ENCODE data around the gene DCC.
A peak's percentile ranks its signal among the peaks of the same experiment; 100 is the strongest.

Gene DCC

DNA sequence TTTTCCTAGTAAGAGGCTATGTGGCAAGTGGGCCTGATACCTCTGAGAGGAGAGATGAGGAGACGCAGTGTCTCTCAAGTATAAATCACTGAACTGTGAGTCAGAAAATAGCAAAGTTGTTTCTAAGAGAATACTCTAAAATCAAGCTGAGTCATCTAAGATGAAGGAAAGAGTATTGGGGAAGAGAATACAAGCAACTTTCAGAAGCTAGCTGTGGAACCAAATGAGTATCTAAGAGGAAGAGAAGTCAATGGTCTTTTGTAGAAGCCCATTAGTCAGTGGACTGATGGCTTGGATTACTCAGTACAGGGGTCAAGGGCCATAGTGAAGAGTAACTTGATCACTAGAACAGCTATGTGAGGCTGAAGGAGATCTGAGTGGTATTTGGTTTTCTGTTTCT, 2.7 kb upstream of the DCC start:
- H3K4me3 ChIP-seq (ENCODE audit: low read depth, low read length): no peak overlapping the region
- DNase-seq (ENCODE audit: low read depth, low spot score): no peak
- ChIA-PET POLR2A (no interaction called here), CTCF (interaction anchor here (12.2 kb wide), 1 partner anchor 334 kb away, joined by 174 read pairs; no protein-coding TSS in a partner anchor)
- TF ChIP-seq, protein P1, sequence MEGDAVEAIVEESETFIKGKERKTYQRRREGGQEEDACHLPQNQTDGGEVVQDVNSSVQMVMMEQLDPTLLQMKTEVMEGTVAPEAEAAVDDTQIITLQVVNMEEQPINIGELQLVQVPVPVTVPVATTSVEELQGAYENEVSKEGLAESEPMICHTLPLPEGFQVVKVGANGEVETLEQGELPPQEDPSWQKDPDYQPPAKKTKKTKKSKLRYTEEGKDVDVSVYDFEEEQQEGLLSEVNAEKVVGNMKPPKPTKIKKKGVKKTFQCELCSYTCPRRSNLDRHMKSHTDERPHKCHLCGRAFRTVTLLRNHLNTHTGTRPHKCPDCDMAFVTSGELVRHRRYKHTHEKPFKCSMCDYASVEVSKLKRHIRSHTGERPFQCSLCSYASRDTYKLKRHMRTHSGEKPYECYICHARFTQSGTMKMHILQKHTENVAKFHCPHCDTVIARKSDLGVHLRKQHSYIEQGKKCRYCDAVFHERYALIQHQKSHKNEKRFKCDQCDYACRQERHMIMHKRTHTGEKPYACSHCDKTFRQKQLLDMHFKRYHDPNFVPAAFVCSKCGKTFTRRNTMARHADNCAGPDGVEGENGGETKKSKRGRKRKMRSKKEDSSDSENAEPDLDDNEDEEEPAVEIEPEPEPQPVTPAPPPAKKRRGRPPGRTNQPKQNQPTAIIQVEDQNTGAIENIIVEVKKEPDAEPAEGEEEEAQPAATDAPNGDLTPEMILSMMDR (IDR thresholded peaks at IDR 0.05; ENCODE audit: insufficient read depth, low read length, missing control alignments): no peak

DNA sequence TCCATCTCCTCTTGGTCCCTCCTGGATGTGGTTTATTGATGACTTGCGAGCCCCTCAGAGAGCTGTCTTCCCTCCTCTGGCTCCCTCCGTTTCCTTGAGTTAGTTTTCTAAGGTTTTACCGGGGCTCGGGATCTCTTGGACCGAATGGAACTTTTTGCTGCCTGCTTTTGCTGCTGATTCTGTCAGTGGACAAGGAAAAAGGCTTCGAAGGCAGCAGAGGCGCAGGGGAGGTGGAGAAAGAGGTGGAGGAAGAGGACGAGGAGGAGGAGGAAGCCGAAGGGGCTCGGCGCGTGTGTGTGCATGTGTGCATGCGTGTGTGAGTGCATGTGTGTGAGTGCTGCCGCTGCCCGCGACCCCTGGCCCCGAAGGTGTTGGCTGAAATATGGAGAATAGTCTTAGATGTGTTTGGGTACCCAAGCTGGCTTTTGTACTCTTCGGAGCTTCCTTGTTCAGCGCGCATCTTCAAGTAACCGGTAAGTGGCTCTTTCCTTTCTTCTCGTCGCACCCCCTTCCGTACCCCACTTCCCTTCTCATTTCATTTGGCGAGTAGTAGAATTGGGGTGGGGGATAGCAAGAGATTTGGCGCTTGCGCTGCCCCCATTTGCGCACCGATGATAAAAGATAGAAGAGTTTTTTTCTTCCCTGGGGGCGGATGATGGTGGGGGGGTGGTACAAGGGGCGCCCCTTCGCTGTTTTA, 557 bp downstream of the DCC start:
- CTCF ChIA-PET: interaction anchor here (0.5 to 12.2 kb wide), 11 partner anchors 10 to 376 kb away, joined by 3 to 174 read pairs (median 6); no protein-coding TSS in a partner anchor
- POLR2A ChIA-PET: no interaction called here

DNA sequence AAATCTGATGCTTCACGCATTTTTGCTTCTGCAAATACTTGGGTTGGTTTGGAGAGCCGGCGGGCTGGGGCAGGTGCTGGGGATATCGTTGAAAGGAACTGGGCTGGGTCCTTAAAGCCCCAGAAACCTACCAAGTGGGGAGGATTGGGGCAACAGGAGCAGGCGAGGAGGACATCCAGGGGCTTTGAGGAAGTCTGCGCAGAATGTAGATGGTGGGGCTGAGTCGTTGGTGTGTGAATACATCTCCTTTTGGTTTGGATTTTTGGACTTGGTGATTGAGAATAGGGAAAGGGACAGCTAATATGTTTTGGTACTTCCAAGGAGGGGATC, 1.1 kb downstream of the DCC start:
- ChIA-PET POLR2A (no interaction called here), CTCF (interaction anchor here (0.8 to 12.2 kb wide), 5 partner anchors 10 to 672 kb away, joined by 3 to 174 read pairs (median 4); no protein-coding TSS in a partner anchor)
- TF ChIP-seq, protein P1 (IDR thresholded peaks at IDR 0.05; ENCODE audit: insufficient read depth, low read length, missing control alignments): no peak
- H3K4me3 ChIP-seq (ENCODE audit: low read depth, low read length): peak overlapping the region; percentile 84
- no peak for DNase-seq (ENCODE audit: low read depth, low spot score)

More for the DNA sequence above, 557 bp downstream of the DCC start:
- H3K4me3 ChIP-seq (ENCODE audit: low read depth, low read length): peak overlapping the region; percentile 84
- TF ChIP-seq, protein P1 (IDR thresholded peaks at IDR 0.05; ENCODE audit: insufficient read depth, low read length, missing control alignments): no peak
- no peak for DNase-seq (ENCODE audit: low read depth, low spot score)

DNA sequence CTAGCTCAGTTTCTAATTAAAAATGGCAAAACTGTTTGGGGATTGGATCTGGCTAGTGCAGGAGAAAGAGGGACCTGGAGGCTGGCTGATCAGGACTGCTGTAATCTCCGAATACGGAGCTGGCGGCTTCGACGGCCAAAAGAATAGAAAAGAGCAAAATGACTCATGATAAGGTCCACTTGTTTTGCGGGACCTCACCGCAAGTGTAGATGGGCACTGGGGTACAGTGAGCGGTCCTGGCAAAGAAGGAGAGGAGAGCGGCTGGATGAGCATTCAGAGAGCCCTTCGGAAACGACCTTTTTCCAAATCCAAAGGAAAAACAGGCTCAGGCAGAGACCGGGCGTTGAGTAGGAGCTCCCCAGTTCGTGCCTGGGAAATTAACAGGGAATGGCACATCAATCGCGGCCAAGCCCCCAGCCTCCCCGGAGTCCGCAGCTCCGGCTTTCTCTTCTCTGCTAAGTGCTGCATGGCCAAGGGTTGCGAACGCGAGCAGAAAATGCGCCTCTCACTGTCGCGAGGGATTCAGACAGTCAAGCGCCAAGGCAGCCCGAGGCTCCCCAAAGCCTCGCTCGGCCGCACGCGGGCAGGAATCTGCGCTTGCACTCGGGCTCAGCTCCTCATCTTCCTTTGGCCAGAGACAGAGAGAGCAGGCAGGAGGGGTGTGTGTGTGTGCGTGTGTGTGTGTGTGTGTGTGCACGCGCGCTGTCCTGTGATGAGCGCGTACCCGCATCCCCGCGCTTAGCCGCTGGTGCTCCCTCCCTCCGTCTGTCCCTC, 1.8 kb downstream of the DCC start:
- ChIA-PET CTCF (interaction anchor here (0.6 to 12.2 kb wide), 7 partner anchors 10 to 673 kb away, joined by 3 to 174 read pairs (median 3); no protein-coding TSS in a partner anchor), POLR2A (no interaction called here)
- H3K4me3 ChIP-seq (ENCODE audit: low read depth, low read length): peak overlapping the region; percentile 84
- TF ChIP-seq, protein P1 (IDR thresholded peaks at IDR 0.05; ENCODE audit: insufficient read depth, low read length, missing control alignments): peak; percentile 5
- DNase-seq (ENCODE audit: low read depth, low spot score): no peak

DNA sequence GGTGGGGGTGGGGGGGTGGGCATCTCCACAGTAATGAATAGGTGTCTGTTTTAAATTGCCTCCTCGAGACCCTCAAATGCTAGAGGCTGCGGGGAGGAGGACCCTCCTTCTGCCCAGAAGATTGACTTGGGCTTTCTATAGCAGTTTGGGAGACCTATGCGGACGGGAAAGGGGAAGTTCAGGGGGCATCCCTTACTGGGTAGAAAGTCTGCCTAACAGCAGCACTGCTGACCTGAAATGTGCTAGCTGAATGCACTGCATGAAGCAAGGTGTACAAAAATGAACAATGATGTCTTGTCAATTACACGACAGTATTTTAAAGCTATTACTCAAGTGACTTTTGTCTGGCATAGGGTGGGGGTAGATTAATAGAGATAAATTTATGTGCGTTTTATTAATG, 2.5 kb downstream of the DCC start:
- POLR2A ChIA-PET: no interaction called here
- peak overlapping the region; percentile 84 for H3K4me3 ChIP-seq (ENCODE audit: low read depth, low read length)
- no peak for DNase-seq (ENCODE audit: low read depth, low spot score)
- CTCF ChIA-PET: interaction anchor here (0.6 to 12.2 kb wide), 4 partner anchors 123 to 354 kb away, joined by 3 to 174 read pairs (median 4); no protein-coding TSS in a partner anchor
- TF ChIP-seq, protein P1 (IDR thresholded peaks at IDR 0.05; ENCODE audit: insufficient read depth, low read length, missing control alignments): no peak

DNA sequence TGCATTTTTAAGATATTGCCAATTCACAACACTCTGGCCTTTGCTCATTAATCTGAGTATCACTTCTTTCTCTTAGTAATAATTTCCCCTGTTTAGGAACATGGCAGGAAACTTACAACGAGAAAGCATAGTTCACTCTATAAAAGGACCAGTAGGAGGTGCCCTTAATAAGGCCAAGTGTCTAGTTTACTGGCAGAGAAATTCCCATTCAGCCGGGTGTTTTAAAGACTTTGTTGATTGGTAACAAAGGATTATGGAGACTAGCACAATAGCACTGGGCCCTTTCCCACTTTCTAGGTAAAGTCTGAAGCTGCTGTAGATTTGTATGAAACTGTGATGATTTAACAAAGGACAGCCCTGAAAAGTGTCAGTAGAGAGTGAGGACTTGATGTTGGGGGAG, 3.1 kb downstream of the DCC start:
- TF ChIP-seq, protein P1 (IDR thresholded peaks at IDR 0.05; ENCODE audit: insufficient read depth, low read length, missing control alignments): peak; percentile 35
- peak overlapping the region; percentile 9; the same call in 1 of the 2 replicates for H3K4me3 ChIP-seq (ENCODE audit: low read depth, low read length)
- DNase-seq (ENCODE audit: low read depth, low spot score): no peak
- CTCF ChIA-PET: interaction anchor here (1.3 to 12.2 kb wide), 3 partner anchors 328 to 353 kb away, joined by 3 to 174 read pairs (median 4); no protein-coding TSS in a partner anchor
- POLR2A ChIA-PET: no interaction called here
